ENCODE results near the gene SEC16B.

- no peak for TF ChIP-seq POLR2AphosphoS5 (IDR thresholded peaks at IDR 0.05)
- TF ChIP-seq CTCF (IDR thresholded peaks at IDR 0.05), result no peak
- TF ChIP-seq POLR2A (IDR thresholded peaks at IDR 0.05), result no peak
- TF ChIP-seq EP300 (IDR thresholded peaks at IDR 0.05), result no peak
Observed at GRCh38 chr1:177977141-177977540, 7.3 kb upstream of the SEC16B start.
